ENCODE measurements around the gene NUDT12.

The NUDT12 gene

GRCh38 chr5:103562453-103563157, at the start of gene NUDT12:
Gene NUDT12 (minus strand): TSS chr5:103562789. CDS start chr5:103560248, 2,541 bp downstream.
- DNase-seq: peak; percentile 10

GRCh38 chr5:103607346-103607745, 44.8 kb upstream of the NUDT12 start:
- no peak for DNase-seq

DNA sequence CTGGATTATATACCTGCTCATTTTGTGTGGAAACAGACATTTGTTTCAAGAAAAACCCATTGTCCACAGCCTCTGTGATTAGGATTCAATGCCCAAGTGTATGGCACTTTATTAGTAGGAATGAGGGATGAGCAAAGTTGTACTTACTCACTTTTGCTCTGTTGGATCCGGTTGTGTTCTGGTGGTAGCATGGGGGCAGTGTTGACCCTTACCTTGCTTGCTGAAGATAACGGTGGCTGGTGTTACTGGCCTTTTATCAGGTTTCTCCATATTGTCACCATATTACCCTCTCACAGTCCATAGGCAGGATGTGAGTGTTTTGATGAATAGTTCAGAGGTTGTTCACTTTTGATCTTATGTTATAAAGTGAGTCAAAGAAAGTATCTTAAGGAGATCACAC, 42.7 kb upstream of the NUDT12 start:
- no peak for DNase-seq

- DNase-seq: no peak
Observed at GRCh38 chr5:103602438-103602837, 39.8 kb upstream of the NUDT12 start.

- DNase-seq: no peak
Observed at GRCh38 chr5:103601314-103601713, 38.7 kb upstream of the NUDT12 start.

GRCh38 chr5:103600086-103600485, 37.5 kb upstream of the NUDT12 start:
- DNase-seq: no peak

GRCh38 chr5:103598997-103599566, 36.5 kb upstream of the NUDT12 start:
- no peak for DNase-seq

GRCh38 chr5:103590221-103590620, 27.6 kb upstream of the NUDT12 start:
- no peak for DNase-seq

GRCh38 chr5:103589776-103590175, 27.2 kb upstream of the NUDT12 start:
- DNase-seq: no peak

GRCh38 chr5:103589357-103589756, 26.8 kb upstream of the NUDT12 start:
- no peak for DNase-seq

GRCh38 chr5:103587185-103587748, 24.7 kb upstream of the NUDT12 start:
- DNase-seq: no peak

- DNase-seq: no peak
Observed at GRCh38 chr5:103582364-103582763, 19.8 kb upstream of the NUDT12 start.

DNA sequence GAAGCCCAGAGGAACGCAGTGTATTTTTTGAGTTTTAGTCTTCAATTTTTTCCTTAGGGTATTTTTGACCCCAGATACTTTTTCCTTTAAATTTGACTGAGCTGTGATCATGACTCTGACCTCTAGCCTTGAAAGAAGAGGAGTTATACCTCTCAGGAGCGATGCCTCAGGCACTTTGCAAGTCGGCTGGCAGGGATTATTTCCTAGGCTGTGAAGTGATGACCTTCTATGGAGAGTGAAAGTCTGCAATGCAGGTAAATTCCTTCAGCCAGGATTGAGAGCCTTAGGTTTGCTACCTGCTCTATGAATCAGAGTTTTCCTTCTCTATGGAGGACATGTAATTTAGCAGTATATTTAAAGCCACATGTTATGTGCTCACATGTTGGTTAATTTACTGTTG, 10.8 kb upstream of the NUDT12 start:
- no peak for DNase-seq

GRCh38 chr5:103572454-103572853, 9.9 kb upstream of the NUDT12 start:
- DNase-seq: no peak

- no peak for DNase-seq
Observed at GRCh38 chr5:103571730-103572129, 9.1 kb upstream of the NUDT12 start.

GRCh38 chr5:103569313-103570060, 6.9 kb upstream of the NUDT12 start:
- no peak for DNase-seq

DNA sequence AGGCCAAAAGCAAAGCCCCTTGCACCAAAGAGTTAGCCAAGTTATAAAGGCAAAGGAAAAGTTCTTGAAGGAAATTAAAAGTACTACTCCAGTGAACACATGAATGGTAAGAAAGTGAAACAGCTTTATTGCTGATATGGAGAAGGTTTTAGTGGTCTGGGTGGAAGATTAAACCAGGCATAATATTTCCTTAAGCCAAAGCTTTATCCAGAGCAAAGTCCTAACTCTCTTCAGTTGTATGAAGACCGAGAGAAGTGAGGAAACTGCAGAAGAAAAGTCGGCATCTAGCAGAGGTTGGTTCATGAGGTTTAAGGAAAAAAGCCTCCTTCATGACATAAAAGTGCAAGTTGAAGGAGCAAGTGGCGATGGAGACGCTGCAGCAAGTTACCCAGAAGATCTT, 3.1 kb upstream of the NUDT12 start:
- DNase-seq: no peak

DNA sequence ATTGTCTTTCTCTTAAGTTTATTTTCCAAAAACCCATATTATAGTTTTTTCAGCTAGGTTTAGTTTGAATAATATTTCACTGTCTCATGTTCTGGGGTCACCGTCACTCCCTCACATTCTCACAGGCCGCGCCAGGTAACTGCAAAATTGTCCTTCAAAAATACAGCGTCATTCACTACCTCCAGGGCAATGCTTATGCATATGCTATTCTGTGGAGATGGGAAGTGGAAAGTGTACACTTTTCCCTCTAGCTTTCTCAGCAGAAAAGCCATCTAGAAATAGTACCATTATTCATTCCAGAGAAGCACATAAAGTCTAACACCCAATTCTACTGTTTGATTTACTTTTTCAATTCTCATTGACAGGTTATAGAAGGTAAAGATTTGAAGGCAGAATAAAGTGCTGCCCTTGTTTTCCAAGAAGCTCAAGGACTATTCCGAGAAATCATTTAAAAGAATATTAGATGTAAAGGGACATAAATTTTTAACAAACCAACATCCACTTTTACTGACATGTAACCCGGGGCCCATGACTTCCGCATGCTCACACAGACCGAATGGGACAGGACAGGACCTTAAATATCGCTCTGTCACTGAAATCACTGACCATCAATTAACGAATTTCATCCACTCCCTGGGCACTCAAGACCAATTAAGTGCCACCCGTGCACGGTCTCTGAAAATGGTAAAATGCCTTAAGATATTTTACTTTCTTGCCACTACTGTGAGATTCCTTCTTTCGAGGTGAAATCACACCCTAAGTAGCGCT, 720 bp downstream of the NUDT12 start:
- DNase-seq: no peak

DNA sequence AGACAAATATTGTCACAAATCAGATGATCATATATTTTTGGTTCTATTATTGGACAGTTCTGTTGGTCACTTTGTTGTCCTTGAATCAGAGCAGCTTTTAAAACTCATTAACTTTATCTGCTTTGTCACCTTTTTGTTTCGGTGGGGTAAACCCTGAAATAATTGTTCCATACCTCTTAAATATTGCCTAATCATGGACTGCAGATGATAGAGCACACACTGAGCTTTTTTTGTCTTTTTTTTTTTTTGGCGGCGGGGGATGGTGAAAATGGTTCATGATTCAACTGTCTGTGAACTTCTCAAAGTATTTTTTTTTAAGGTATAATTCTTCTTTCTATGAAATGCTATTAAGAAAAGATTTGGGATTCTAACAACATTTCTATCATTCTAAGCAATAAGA, 1.8 kb downstream of the NUDT12 start:
- DNase-seq: no peak

GRCh38 chr5:103546858-103547257, 15.7 kb downstream of the NUDT12 start:
- DNase-seq: no peak

DNA sequence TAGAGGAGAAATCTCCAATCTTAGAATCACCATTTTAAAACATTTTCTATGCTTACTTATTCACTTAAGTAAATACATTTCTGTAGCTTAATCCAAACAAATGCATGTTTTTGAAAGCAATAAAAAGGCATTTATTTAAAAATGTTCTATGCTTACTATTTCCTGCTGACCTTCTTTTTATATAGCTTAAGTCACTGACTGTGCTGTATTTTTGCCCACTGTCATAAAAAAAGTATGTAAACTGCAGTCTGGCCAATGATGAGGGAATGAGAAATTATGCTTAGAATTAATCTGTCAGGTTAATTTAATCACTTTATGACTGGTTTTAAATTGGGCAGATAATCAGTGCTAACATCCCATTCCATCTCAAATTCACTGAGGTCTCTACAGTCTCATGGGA, 20.1 kb downstream of the NUDT12 start:
- DNase-seq: no peak

DNA sequence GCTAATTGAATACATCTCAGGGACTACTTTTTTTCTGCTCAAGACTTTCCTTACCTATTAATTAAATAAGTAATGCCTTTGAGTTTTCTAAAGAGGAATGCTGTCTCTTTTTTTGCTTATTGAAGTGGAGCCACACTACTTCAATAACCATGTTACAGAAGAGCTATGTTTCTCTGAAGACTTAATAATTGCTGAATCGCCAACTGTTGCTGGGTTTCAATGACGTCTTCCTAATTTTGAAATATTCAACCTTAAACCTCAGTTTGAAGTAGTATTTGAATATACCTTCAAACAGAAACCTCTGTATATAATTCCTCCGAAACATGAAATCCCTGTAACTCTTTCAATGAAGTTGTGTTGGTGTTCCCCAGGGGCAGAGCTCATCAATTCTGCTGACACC, 21.0 kb downstream of the NUDT12 start:
- DNase-seq: no peak

DNA sequence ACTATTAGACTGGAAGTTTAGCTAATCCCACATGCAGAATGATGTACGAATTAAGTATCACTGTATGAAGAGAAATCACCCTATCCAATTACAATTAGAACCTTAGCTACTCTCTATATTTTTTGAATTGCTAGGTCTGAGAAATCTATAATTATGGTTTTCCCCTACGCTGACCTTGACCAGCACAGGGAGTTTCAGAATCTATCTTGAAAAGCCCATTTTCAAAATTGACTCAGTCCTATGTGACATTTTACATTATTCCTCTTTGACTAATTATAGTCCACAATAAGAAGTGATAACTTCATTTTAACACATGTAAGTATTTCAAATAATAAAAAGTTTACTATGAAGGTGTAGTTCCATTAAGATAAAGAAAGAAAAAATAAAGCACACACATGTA, 21.5 kb downstream of the NUDT12 start:
- no peak for DNase-seq

Measured in activated effector memory CD4-positive, alpha-beta T cell treated with Interleukin-2 at 50 U/mL for 16 hours (primary cell).